ENCODE measurements around the gene CUX1.

CUX1 gene

DNA sequence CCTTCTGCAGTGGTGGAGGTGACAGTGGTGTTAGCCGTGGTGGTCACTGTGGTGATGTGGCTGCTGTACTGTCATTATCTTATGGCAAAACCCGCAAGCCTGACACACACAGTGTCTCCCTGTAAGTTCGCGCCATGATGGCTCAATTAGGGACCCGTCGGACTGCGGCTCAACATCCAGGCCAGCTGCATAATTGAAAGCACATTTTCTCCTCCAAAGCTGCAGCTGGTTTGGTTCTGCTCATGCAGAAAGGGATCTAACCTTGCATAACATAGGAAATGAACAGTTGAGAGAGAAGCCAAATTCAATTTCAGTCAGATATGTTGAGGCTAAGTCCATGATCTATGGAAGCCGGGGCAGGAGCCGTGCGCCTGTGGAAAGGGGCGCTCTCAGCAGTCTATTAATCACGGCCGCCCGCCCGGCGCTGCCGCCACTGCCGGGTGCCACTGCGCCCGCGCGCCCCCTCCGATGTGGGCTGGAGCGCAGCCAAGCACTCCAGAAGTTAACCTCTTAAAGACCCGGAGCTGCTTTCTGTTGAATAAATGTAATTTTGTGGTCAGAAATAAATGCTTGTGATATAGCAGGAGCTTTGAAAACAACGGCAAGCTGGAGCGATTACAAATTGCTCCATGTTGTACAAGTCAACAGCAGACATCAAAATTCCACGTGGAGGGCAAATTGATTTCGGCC, 227.7 kb downstream of the CUX1 start:
- TF ChIP-seq, protein P1, sequence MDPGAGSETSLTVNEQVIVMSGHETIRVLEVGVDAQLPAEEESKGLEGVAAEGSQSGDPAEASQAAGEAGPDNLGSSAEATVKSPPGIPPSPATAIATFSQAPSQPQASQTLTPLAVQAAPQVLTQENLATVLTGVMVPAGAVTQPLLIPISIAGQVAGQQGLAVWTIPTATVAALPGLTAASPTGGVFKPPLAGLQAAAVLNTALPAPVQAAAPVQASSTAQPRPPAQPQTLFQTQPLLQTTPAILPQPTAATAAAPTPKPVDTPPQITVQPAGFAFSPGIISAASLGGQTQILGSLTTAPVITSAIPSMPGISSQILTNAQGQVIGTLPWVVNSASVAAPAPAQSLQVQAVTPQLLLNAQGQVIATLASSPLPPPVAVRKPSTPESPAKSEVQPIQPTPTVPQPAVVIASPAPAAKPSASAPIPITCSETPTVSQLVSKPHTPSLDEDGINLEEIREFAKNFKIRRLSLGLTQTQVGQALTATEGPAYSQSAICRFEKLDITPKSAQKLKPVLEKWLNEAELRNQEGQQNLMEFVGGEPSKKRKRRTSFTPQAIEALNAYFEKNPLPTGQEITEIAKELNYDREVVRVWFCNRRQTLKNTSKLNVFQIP (CRISPR knock-in tag; IDR thresholded peaks at IDR 0.05; ENCODE audit: borderline replicate concordance, low read depth), result no peak
- TF ChIP-seq, protein P2, sequence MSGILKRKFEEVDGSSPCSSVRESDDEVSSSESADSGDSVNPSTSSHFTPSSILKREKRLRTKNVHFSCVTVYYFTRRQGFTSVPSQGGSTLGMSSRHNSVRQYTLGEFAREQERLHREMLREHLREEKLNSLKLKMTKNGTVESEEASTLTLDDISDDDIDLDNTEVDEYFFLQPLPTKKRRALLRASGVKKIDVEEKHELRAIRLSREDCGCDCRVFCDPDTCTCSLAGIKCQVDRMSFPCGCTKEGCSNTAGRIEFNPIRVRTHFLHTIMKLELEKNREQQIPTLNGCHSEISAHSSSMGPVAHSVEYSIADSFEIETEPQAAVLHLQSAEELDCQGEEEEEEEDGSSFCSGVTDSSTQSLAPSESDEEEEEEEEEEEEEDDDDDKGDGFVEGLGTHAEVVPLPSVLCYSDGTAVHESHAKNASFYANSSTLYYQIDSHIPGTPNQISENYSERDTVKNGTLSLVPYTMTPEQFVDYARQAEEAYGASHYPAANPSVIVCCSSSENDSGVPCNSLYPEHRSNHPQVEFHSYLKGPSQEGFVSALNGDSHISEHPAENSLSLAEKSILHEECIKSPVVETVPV (CRISPR knock-in tag; IDR thresholded peaks at IDR 0.05), result no peak
- TF ChIP-seq GLIS3 (CRISPR knock-in tag; IDR thresholded peaks at IDR 0.05) (no peak), ZC3H10 (CRISPR knock-in tag; IDR thresholded peaks at IDR 0.05) (0 out of 2 replicates have a peak, but pooled peaks have one; percentile 41), ZNF8 (CRISPR knock-in tag; IDR thresholded peaks at IDR 0.05) (no peak), ZFP30 (CRISPR knock-in tag; IDR thresholded peaks at IDR 0.05) (no peak), CSDC2 (CRISPR knock-in tag; IDR thresholded peaks at IDR 0.05) (no peak), ISL1 (CRISPR knock-in tag; IDR thresholded peaks at IDR 0.05) (peak; percentile 65; the same call in 1 of the 2 replicates), BACH2 (CRISPR knock-in tag; IDR thresholded peaks at IDR 0.05; ENCODE audit: borderline replicate concordance) (no peak), ESRRG (CRISPR knock-in tag; IDR thresholded peaks at IDR 0.05) (no peak), ZFP3 (CRISPR knock-in tag; IDR thresholded peaks at IDR 0.05) (no peak), PPARA (CRISPR knock-in tag; IDR thresholded peaks at IDR 0.05; ENCODE audit: borderline replicate concordance) (no peak), RARB (CRISPR knock-in tag; IDR thresholded peaks at IDR 0.05) (no peak), ARNTL (CRISPR knock-in tag; IDR thresholded peaks at IDR 0.05; ENCODE audit: borderline replicate concordance, low read depth) (no peak), ZNF565 (CRISPR knock-in tag; conservative IDR thresholded peaks at IDR 0.05; ENCODE audit: low read depth) (no peak), TCF4 (CRISPR knock-in tag; IDR thresholded peaks at IDR 0.05; ENCODE audit: borderline replicate concordance) (peak; percentile 98), ZNF70 (CRISPR knock-in tag; IDR thresholded peaks at IDR 0.05) (no peak), OSR1 (CRISPR knock-in tag; IDR thresholded peaks at IDR 0.05) (no peak), SNAI2 (CRISPR knock-in tag; IDR thresholded peaks at IDR 0.05) (no peak), TOX (CRISPR knock-in tag; IDR thresholded peaks at IDR 0.05; ENCODE audit: borderline replicate concordance) (no peak)
- TF ChIP-seq, protein P3, sequence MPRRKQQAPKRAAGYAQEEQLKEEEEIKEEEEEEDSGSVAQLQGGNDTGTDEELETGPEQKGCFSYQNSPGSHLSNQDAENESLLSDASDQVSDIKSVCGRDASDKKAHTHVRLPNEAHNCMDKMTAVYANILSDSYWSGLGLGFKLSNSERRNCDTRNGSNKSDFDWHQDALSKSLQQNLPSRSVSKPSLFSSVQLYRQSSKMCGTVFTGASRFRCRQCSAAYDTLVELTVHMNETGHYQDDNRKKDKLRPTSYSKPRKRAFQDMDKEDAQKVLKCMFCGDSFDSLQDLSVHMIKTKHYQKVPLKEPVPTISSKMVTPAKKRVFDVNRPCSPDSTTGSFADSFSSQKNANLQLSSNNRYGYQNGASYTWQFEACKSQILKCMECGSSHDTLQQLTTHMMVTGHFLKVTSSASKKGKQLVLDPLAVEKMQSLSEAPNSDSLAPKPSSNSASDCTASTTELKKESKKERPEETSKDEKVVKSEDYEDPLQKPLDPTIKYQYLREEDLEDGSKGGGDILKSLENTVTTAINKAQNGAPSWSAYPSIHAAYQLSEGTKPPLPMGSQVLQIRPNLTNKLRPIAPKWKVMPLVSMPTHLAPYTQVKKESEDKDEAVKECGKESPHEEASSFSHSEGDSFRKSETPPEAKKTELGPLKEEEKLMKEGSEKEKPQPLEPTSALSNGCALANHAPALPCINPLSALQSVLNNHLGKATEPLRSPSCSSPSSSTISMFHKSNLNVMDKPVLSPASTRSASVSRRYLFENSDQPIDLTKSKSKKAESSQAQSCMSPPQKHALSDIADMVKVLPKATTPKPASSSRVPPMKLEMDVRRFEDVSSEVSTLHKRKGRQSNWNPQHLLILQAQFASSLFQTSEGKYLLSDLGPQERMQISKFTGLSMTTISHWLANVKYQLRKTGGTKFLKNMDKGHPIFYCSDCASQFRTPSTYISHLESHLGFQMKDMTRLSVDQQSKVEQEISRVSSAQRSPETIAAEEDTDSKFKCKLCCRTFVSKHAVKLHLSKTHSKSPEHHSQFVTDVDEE (CRISPR knock-in tag; IDR thresholded peaks at IDR 0.05), result peak; percentile 95
- TF ChIP-seq, protein P4, sequence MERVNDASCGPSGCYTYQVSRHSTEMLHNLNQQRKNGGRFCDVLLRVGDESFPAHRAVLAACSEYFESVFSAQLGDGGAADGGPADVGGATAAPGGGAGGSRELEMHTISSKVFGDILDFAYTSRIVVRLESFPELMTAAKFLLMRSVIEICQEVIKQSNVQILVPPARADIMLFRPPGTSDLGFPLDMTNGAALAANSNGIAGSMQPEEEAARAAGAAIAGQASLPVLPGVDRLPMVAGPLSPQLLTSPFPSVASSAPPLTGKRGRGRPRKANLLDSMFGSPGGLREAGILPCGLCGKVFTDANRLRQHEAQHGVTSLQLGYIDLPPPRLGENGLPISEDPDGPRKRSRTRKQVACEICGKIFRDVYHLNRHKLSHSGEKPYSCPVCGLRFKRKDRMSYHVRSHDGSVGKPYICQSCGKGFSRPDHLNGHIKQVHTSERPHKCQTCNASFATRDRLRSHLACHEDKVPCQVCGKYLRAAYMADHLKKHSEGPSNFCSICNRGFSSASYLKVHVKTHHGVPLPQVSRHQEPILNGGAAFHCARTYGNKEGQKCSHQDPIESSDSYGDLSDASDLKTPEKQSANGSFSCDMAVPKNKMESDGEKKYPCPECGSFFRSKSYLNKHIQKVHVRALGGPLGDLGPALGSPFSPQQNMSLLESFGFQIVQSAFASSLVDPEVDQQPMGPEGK (CRISPR knock-in tag; IDR thresholded peaks at IDR 0.05; ENCODE audit: borderline replicate concordance), result peak; percentile 87
- TF ChIP-seq, protein P5, sequence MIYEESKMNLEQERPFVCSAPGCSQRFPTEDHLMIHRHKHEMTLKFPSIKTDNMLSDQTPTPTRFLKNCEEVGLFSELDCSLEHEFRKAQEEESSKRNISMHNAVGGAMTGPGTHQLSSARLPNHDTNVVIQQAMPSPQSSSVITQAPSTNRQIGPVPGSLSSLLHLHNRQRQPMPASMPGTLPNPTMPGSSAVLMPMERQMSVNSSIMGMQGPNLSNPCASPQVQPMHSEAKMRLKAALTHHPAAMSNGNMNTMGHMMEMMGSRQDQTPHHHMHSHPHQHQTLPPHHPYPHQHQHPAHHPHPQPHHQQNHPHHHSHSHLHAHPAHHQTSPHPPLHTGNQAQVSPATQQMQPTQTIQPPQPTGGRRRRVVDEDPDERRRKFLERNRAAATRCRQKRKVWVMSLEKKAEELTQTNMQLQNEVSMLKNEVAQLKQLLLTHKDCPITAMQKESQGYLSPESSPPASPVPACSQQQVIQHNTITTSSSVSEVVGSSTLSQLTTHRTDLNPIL (CRISPR knock-in tag; IDR thresholded peaks at IDR 0.05; ENCODE audit: low read depth), result no peak
- peak; percentile 92 for ATAC-seq

DNA sequence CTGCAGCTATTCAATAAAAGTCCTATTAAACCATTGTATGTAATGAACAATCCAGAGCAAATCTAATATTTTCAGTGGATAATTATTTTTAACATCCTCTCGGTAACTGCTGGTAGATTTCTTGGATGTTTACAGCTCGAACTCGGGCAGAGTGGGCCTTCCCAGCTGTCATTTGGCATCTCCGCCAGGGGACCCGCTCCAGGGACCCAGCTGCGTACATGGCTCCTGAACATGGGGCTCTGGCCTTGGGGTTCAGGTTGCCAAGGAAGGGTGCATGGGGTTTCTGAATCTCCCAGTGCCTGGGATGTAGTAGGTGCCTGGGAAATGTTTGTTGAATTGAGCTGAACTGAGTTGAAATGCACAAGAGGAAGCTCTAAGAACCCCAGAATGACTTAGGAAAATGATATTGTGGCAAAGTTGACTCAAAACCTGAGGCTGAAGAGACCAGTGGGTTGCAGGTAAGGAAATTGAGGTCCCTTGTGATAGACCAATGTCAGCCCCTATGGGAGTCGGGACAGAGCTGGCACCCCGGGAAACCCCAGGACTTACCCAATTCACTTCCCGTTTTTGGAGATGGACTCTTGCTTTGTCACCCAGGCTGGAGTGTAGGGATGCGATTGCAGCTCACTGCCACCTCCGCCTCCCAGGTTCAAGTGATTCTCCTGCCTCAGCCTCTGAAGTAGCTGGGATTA, 228.4 kb downstream of the CUX1 start:
- TF ChIP-seq ZFP3 (CRISPR knock-in tag; IDR thresholded peaks at IDR 0.05) (no peak), BACH2 (CRISPR knock-in tag; IDR thresholded peaks at IDR 0.05; ENCODE audit: borderline replicate concordance) (no peak), ESRRG (CRISPR knock-in tag; IDR thresholded peaks at IDR 0.05) (no peak)
- TF ChIP-seq, protein P1 (CRISPR knock-in tag; IDR thresholded peaks at IDR 0.05; ENCODE audit: borderline replicate concordance, low read depth), result no peak
- ATAC-seq, result peak; percentile 2; the same call in 2 of the 3 replicates

All from SK-N-SH treated with all-trans-retinoic acid at 6 μM for 48 hours (cell line).